GM21529 (cell line): ENCODE results near the gene SPATA31E1.

Experiments used
- ATAC-seq: cut with Tn5 transposase; IDR thresholded peaks from one replicate; pipeline ENCODE4 v1.9.1; 2021; ENCODE audit not compliant: unreplicated experiment

The SPATA31E1 gene

GRCh38 chr9:87862536-87863268, 20.0 kb upstream of the SPATA31E1 start:
- no peak for ATAC-seq

- no peak for ATAC-seq
These were observed 18.7 kb upstream of the SPATA31E1 start for GRCh38 chr9:87863882-87864465.

- no peak for ATAC-seq
These were observed 17.8 kb upstream of the SPATA31E1 start for GRCh38 chr9:87864915-87865314.

- no peak for ATAC-seq
These were observed 17.1 kb upstream of the SPATA31E1 start for GRCh38 chr9:87865626-87866025.

GRCh38 chr9:87867391-87867790, 15.3 kb upstream of the SPATA31E1 start:
- no peak for ATAC-seq

- no peak for ATAC-seq
These were observed 14.5 kb upstream of the SPATA31E1 start for GRCh38 chr9:87868175-87868574.

GRCh38 chr9:87868635-87869034, 14.0 kb upstream of the SPATA31E1 start:
- no peak for ATAC-seq

GRCh38 chr9:87869082-87869481, 13.6 kb upstream of the SPATA31E1 start:
- no peak for ATAC-seq

- no peak for ATAC-seq
These were observed 11.1 kb upstream of the SPATA31E1 start for GRCh38 chr9:87871425-87872078.

- no peak for ATAC-seq
These were observed 10.5 kb upstream of the SPATA31E1 start for GRCh38 chr9:87872079-87872624.

GRCh38 chr9:87873607-87874303, 8.9 kb upstream of the SPATA31E1 start:
- no peak for ATAC-seq

GRCh38 chr9:87874304-87874623, 8.4 kb upstream of the SPATA31E1 start:
- ATAC-seq = no peak

GRCh38 chr9:87875060-87875459, 7.6 kb upstream of the SPATA31E1 start:
- no peak for ATAC-seq

- ATAC-seq = no peak
These were observed 6.7 kb upstream of the SPATA31E1 start for GRCh38 chr9:87875831-87876545.

- ATAC-seq = no peak
These were observed 6.0 kb upstream of the SPATA31E1 start for GRCh38 chr9:87876708-87877107.

- no peak for ATAC-seq
These were observed 3.6 kb upstream of the SPATA31E1 start for GRCh38 chr9:87878989-87879511.

GRCh38 chr9:87880116-87880515, 2.6 kb upstream of the SPATA31E1 start:
- ATAC-seq = no peak

GRCh38 chr9:87880683-87881082, 2.0 kb upstream of the SPATA31E1 start:
- no peak for ATAC-seq

GRCh38 chr9:87883274-87883673, 597 bp downstream of the SPATA31E1 start:
- no peak for ATAC-seq

- no peak for ATAC-seq
These were observed 1.3 kb downstream of the SPATA31E1 start for GRCh38 chr9:87883990-87884389.
